ENCODE data around the gene WNK2. TPM values are rescaled to one million over a fixed set of nuclear protein-coding genes. Genes with fewer than 3 reads are reported as not detected.

The WNK2 gene
- total RNA-seq, 2 experiments from 2014 or later, result 3.3 to 4.6 TPM

DNA sequence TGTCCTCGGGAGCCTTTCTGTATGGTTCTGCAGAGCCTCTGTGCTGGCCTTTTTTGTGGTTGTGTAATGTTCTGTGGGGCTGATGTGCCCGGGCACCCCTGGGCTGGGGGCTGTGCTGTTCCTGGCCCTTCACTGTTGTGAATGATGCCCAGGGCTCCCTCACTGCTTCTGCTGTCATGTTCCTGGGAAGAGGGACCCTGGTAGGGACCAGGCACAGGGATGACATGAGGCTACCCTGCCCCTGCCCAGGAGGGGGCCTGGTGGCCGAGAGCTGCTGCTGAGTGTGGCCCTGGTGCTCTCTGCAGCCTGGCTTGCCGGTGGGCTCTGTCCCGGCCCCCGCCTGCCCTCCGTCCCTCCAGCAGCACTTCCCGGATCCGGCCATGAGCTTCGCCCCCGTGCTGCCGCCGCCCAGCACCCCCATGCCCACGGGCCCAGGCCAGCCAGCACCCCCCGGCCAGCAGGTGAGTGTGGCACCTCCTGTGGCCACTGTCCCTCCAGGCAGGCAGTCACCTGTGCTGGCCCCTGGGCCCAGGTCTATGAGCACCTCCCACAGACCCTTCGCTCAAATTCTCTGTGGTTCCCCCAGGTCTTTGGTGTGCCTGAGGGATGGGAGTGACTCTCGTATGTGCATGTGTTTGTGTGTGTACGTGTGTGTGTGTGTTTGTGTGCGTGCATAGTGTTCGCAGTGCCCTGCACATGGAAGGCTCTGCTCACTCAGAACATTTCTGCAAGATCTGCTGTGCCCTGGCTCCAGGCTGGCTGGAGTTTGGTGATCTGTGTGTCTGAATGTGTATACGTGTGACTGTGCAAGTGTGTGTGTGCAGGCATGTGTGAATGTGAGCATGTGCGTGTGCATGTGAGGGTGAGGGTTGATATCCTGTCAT lies 72.3 kb downstream of the WNK2 start:
- DNase-seq, result no peak

DNA sequence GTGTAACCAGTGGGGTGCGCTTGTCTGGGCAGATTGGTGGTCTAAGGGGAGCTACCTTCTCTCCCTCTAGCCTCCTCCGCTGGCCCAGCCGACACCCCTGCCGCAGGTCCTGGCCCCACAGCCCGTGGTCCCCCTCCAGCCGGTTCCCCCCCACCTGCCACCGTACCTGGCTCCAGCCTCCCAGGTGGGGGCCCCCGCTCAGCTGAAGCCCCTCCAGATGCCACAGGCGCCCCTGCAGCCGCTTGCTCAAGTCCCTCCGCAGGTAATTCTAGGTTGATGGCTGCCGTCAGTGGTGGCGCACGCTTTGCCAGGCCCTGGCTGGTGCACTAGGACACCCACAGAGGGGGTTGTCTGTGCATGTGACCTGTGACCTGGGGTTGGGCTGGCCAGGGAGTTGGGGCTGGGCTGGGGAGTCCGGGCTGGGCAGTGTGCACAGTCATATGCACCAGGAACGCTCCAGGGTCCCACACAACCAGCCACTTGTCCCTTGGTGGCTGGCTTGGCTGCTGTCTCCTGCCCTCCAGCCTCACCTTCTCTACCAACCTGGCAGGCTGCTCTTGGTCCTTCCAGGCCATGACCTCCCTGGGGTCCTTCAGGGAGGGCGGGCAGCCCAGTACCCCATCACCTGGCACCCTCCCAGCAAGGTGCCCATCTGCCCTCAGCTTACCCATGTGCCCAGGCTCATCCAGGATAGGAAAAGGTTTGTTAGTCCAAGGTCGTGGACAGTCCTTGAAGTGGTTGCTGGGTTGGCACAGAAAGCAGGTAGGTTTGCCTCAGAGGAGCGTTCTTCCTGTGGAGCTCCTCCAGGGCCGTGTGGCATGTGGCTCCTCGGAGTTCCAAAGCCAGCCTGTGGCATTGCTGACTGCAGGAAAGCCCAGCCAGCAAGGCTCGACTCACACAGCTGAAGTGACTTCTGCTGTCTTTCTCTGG lies 73.2 kb downstream of the WNK2 start:
- peak; percentile 3 for DNase-seq

More for the DNA sequence above, 72.3 kb downstream of the WNK2 start:
- no peak for ATAC-seq
- ChIA-PET CTCF (interaction anchor here (0.6 kb wide), 1 partner anchor 20 kb away, joined by 3 read pairs; no protein-coding TSS in a partner anchor), POLR2A (interaction anchor here (0.7 kb wide), 1 partner anchor 70 kb away, joined by 4 read pairs; no protein-coding TSS in a partner anchor)
- H3K27ac Mint-ChIP-seq, result no peak overlapping the region
- H3K27me3 Mint-ChIP-seq, result no peaks in the 10 kb centered on the region
- intact Hi-C loops (cut with DNase I, micrococcal nuclease), result no loop called here
- H3K36me3 Mint-ChIP-seq (ENCODE audit: low read depth), result no peaks in the 10 kb centered on the region
- H3K4me1 Mint-ChIP-seq, result no peaks in the 10 kb centered on the region
- no peaks in the 10 kb centered on the region for H3K9me3 Mint-ChIP-seq (ENCODE audit: low read depth)
- no peak overlapping the region for H3K4me3 Mint-ChIP-seq

DNA sequence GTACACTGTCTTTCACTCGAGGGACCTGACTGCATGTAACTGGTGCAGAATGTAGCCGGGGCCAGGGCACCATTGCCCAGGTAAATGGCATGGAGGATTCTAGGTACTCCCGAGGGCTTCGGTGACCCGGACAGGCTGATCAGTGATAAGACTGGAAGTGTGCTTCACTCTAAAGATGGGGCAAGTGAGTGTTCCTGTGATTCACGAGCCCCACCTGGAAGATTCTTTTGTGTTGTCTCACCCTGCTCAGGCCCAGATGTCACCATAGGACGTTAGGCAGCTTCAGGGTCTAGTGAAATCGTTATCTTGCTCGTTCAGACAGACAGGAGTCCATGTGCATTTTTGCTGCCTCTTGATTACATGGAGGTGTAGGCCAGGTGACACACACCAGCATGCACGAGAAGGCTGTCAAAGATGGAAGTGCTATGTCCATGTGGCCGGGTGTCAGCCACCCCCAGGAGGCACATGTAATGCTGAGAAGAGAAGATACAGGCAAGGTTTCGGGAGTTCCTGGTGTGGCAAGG lies 73.9 kb downstream of the WNK2 start:
- Mint-ChIP-seq H3K4me1 (no peaks in the 10 kb centered on the region), H3K4me3 (no peak overlapping the region), H3K9me3 (ENCODE audit: low read depth) (no peaks in the 10 kb centered on the region), H3K27ac (no peak overlapping the region), H3K36me3 (ENCODE audit: low read depth) (no peaks in the 10 kb centered on the region), H3K27me3 (no peaks in the 10 kb centered on the region)
- CTCF ChIA-PET, result interaction anchor here (1.0 kb wide), 1 partner anchor 19 kb away, joined by 3 read pairs; no protein-coding TSS in a partner anchor
- POLR2A ChIA-PET, result no interaction called here
- peak; percentile 2 for DNase-seq
- intact Hi-C loops (cut with DNase I, micrococcal nuclease), result no loop called here
- ATAC-seq, result no peak

More for the DNA sequence above, 73.2 kb downstream of the WNK2 start:
- no peak overlapping the region for H3K4me3 Mint-ChIP-seq
- no peaks in the 10 kb centered on the region for H3K27me3 Mint-ChIP-seq
- no peaks in the 10 kb centered on the region for H3K9me3 Mint-ChIP-seq (ENCODE audit: low read depth)
- ChIA-PET POLR2A (no interaction called here), CTCF (interaction anchor here (1.0 kb wide), 1 partner anchor 20 kb away, joined by 3 read pairs; no protein-coding TSS in a partner anchor)
- H3K4me1 Mint-ChIP-seq, result no peaks in the 10 kb centered on the region
- no peak for ATAC-seq
- intact Hi-C loops (cut with DNase I, micrococcal nuclease), result no loop called here
- no peak overlapping the region for H3K27ac Mint-ChIP-seq
- H3K36me3 Mint-ChIP-seq (ENCODE audit: low read depth), result no peaks in the 10 kb centered on the region

DNA sequence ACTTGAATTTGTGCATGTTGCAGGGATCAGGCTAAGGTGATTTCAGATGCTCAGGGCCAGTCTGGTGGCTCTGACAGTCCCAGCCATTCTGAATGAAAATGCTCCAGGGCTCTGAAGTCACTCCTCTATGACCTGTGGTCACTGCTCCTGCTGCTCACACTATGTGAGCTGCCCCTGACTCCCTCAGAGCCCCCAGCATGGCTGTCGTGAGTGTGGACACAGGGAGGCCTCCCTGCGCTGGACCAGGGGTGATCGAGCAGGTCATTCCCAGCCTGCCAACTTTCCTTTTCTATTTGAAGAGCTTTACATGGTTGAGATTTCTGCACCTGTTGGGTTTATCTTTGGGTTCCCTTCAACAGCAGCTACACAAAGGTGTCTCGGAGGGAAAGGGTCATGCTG lies 74.5 kb downstream of the WNK2 start:
- H3K4me1 Mint-ChIP-seq, result no peaks in the 10 kb centered on the region
- no peak overlapping the region for H3K4me3 Mint-ChIP-seq
- ChIA-PET POLR2A (no interaction called here), CTCF (no interaction called here)
- no peak for DNase-seq
- intact Hi-C loops (cut with DNase I, micrococcal nuclease), result no loop called here
- no peaks in the 10 kb centered on the region for H3K27me3 Mint-ChIP-seq
- no peak for ATAC-seq
- H3K9me3 Mint-ChIP-seq (ENCODE audit: low read depth), result no peaks in the 10 kb centered on the region
- H3K27ac Mint-ChIP-seq, result no peak overlapping the region
- H3K36me3 Mint-ChIP-seq (ENCODE audit: low read depth), result no peaks in the 10 kb centered on the region

DNA sequence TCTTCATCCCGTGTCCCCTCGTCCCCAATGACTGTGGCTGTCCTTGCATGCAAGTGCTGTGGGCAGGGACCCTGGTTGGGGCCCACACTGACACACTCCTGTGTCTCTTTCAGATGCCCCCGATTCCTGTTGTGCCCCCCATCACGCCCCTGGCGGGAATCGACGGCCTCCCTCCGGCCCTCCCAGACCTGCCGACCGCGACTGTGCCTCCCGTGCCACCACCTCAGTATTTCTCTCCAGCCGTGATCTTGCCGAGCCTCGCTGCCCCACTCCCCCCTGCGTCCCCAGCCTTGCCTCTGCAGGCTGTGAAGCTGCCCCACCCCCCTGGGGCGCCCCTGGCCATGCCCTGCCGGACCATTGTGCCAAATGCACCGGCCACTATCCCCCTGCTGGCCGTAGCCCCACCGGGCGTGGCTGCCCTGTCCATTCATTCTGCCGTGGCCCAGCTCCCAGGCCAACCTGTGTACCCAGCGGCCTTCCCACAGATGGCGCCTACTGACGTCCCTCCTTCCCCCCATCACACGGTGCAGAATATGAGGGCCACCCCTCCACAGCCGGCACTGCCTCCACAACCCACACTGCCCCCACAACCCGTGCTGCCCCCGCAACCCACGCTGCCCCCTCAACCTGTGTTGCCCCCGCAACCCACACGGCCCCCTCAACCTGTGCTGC lies 75.0 kb downstream of the WNK2 start:
- Mint-ChIP-seq H3K36me3 (ENCODE audit: low read depth) (no peaks in the 10 kb centered on the region), H3K4me1 (no peaks in the 10 kb centered on the region), H3K27ac (no peak overlapping the region), H3K4me3 (no peak overlapping the region), H3K9me3 (ENCODE audit: low read depth) (no peaks in the 10 kb centered on the region), H3K27me3 (no peaks in the 10 kb centered on the region)
- ChIA-PET POLR2A (no interaction called here), CTCF (no interaction called here)
- DNase-seq, result peak; percentile 2
- intact Hi-C loops (cut with DNase I, micrococcal nuclease), result no loop called here
- ATAC-seq, result no peak

DNA sequence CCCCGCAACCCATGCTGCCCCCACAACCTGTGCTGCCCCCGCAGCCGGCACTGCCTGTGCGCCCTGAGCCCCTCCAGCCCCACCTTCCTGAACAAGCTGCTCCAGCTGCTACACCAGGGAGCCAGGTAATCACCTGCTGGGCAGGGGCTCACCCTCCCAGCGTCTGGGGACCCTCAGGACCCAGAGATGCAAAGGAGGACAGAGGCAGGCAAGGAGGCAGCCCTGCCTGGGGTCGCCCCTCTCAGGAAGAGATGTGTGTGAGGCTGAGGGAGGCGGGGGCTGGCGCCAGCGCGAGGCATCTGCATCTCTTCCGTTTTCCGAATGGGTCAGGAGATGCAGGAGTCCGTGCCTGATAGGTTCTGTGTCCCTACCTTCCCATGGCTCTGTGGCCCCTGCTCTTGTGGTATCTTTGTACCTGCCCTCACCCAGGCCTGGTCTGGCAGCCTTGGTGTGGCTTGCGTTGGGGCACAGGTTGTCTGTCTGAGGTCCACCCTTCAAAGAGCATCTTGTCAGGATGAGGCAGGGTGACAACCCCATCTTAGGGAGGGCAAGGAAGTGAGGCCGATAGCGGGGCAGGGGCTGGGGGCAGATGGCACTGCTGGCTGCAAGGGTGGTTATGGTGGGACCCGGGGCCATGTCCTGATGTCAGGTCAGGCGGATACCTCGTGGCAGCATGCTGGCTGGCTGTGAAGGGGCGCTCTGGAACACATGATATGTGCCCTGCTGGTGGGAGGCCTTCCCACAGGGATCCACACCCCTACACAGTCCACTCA lies 75.7 kb downstream of the WNK2 start:
- no peak overlapping the region for H3K4me3 Mint-ChIP-seq
- H3K27me3 Mint-ChIP-seq, result no peaks in the 10 kb centered on the region
- H3K4me1 Mint-ChIP-seq, result no peaks in the 10 kb centered on the region
- ChIA-PET POLR2A (no interaction called here), CTCF (no interaction called here)
- H3K9me3 Mint-ChIP-seq (ENCODE audit: low read depth), result no peaks in the 10 kb centered on the region
- no peak overlapping the region for H3K27ac Mint-ChIP-seq
- DNase-seq (peak; percentile 2), ATAC-seq (no peak)
- no peaks in the 10 kb centered on the region for H3K36me3 Mint-ChIP-seq (ENCODE audit: low read depth)
- intact Hi-C loops (cut with DNase I, micrococcal nuclease), result no loop called here

DNA sequence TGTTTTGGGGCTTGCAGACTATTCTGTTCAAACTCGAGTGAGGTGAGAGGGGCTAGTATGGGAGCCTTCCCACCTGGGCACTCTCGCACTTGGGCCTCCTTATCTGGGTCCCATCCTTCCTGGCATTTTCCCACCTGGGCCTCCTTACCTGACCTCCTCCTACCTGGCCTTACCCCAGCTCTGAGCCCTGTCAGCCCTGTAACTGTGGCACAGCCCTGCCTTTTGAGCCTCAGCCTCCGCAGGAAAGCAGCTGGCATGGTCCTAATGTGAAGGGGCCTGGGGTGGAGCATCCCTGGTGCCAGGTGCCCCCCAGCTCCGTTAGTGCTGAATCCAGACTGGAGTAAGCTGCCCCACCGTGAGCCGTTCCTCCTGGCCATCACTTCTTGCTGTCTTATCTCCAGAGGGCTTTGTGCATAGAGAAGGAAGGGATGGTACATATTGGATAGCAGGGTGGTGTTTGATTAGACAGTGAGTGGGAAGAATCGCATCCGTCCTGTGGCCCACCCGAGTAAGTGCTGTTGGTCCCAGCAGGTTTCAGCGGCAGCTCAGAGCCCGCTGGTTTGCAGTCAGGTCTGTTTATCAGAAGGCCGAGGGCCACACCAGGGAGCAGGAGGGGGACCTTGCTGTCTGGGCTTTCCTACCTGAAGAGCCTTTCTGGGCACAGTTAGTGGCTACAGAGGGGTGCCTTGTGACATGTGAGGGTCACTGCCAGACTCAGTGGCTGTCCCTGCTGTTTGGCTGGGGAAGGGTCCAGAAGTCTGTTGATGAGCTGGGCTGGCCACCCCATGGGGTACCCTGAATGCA lies 76.5 kb downstream of the WNK2 start:
- H3K27me3 Mint-ChIP-seq, result no peaks in the 10 kb centered on the region
- no peaks in the 10 kb centered on the region for H3K9me3 Mint-ChIP-seq (ENCODE audit: low read depth)
- H3K4me1 Mint-ChIP-seq, result no peaks in the 10 kb centered on the region
- no peak for ATAC-seq
- POLR2A ChIA-PET, result no interaction called here
- peak; percentile 1 for DNase-seq
- H3K27ac Mint-ChIP-seq, result no peak overlapping the region
- no peak overlapping the region for H3K4me3 Mint-ChIP-seq
- H3K36me3 Mint-ChIP-seq (ENCODE audit: low read depth), result no peaks in the 10 kb centered on the region
- CTCF ChIA-PET, result no interaction called here
- intact Hi-C loops (cut with DNase I, micrococcal nuclease), result no loop called here

DNA sequence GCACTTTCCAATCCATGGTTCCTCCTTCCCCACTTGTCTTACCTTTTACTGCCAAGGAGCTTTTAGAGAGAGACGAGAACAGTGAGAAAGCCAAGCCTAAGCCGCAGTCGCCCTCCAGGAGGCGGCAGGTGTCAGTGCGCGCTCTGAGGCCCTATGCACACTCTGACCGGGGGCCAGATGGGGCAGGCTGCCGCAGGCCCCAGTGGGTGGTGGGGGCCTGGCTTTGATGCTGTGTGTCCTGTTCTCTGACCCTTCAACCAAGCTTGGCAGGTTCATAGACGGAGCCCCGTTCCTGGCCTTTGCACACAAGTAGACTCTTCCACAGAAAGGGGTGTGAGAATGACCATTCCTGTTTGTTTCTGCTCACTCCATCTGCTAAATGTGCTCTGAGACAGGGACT lies 77.3 kb downstream of the WNK2 start:
- Mint-ChIP-seq H3K4me3 (no peak overlapping the region), H3K36me3 (ENCODE audit: low read depth) (no peaks in the 10 kb centered on the region), H3K4me1 (peaks cover 2% of the 10 kb centered on the region), H3K27me3 (no peaks in the 10 kb centered on the region), H3K9me3 (ENCODE audit: low read depth) (no peaks in the 10 kb centered on the region), H3K27ac (no peak overlapping the region)
- ChIA-PET POLR2A (no interaction called here), CTCF (no interaction called here)
- ATAC-seq (no peak), DNase-seq (no peak)
- intact Hi-C loops (cut with DNase I, micrococcal nuclease), result no loop called here

DNA sequence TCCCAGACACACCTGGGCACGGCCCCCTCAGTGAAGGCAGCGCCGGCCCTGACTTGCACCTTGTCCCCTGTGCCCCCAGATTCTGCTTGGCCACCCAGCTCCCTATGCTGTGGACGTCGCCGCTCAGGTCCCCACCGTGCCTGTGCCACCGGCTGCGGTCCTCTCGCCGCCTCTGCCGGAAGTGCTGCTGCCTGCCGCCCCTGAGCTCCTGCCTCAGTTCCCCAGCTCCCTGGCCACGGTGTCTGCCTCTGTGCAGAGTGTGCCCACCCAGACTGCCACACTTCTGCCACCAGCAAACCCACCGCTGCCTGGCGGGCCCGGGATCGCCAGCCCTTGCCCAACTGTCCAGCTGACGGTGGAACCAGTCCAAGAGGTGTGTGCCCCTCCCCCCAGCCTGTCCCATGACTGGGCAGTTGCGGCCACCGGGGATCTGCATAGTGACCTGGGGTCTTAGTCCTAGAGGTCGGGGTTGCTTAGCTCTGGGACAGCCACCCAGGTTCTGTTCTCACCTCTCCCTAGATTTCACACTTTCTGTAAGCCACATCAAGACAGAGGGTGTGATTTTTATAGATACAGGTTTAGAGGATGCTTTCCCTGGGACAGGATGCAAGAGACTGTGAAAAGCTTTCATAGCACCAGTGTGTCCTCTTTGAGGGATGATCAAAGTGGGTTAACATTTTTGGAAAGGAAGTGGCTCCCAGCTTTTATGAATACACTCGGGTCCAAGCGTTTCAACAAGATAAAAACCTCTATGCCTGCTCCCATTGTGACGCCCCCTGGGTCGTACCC lies 78.0 kb downstream of the WNK2 start:
- ChIA-PET POLR2A (no interaction called here), CTCF (no interaction called here)
- H3K9me3 Mint-ChIP-seq (ENCODE audit: low read depth), result no peaks in the 10 kb centered on the region
- ATAC-seq, result no peak
- no peaks in the 10 kb centered on the region for H3K36me3 Mint-ChIP-seq (ENCODE audit: low read depth)
- H3K27ac Mint-ChIP-seq, result no peak overlapping the region
- peaks cover 2% of the 10 kb centered on the region for H3K4me1 Mint-ChIP-seq
- peak; percentile 3 for DNase-seq
- no peaks in the 10 kb centered on the region for H3K27me3 Mint-ChIP-seq
- intact Hi-C loops (cut with DNase I, micrococcal nuclease), result no loop called here
- no peak overlapping the region for H3K4me3 Mint-ChIP-seq
